Stimulated activated naive CD8-positive, alpha-beta T cell treated with anti-CD3 and anti-CD28 coated beads, Interleukin-15, Interleukin-2, amounts not matched to agents 100 U/mL and 50 U/mL, for 24 hours (primary cell): ENCODE measurements around the gene SFSWAP.

ENCODE experiments used
- ATAC-seq: fragments of 150-1000 bp; cut with Tn5 transposase; one replicate; pipeline ENCODE4 v1.10.0; 2021
- DNase-seq: peaks from one replicate; pipeline ENCODE4 v3.0.0; 2021

SFSWAP gene

GRCh38 chr12:131835616-131836171 lies 124.8 kb downstream of the SFSWAP start:
- ATAC-seq (no peak), DNase-seq (no peak)

DNA sequence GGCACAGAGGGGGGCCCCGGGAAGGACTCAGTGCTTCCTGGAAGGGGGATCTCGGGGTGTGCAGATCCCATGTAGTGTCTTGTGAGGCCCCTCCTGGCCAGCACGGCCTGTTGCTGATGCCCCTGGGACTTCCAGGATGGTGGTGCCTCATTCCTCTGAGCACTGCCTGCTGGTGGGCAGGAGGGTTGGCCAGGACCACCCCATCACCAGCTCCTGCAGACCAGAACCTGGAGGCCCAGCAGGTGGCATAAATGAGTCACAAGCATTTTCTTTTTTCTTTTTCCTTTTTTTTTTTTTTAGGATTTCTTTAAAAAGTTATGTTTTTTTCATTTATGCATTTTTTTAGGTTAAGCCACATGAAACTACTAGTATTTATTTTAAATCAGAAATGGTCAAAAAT lies 125.3 kb downstream of the SFSWAP start:
- no peak for DNase-seq
- ATAC-seq, result no peak

DNA sequence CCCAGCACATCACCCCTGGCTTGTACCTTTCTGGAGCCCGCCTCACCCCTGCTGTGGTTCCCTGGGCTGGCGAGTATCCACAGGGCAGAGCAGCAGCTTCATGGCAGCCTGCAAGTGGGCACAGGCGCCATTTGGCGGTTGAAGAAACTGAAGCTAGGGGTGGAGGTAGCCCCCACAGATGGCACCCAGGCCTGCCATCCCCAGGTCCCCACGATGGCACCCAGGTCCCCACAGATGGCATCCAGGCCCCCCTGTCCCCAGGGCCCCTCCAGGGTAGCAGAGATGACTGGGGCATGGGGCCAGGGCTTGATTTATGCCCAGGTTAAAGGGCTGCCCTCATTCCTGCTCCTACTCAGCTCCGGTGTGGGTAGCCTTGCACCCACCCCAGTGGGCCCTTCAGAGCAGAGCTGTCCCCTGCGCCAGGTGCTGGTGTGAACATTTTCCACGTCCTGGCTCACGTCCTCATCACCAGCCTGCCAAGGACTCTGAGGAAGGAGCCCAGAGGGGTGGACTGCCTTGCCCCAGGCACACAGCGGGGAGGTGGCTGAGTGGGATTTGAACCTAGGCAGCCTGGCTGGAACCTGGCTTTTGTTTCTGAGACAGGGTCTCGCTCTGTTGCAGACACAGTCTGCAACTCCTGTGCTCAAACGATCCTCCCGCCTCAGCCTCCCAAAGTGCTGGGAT lies 126.0 kb downstream of the SFSWAP start:
- ATAC-seq (no peak), DNase-seq (no peak)

GRCh38 chr12:131840643-131841416 lies 129.9 kb downstream of the SFSWAP start:
- ATAC-seq, result no peak
- DNase-seq, result no peak

DNA sequence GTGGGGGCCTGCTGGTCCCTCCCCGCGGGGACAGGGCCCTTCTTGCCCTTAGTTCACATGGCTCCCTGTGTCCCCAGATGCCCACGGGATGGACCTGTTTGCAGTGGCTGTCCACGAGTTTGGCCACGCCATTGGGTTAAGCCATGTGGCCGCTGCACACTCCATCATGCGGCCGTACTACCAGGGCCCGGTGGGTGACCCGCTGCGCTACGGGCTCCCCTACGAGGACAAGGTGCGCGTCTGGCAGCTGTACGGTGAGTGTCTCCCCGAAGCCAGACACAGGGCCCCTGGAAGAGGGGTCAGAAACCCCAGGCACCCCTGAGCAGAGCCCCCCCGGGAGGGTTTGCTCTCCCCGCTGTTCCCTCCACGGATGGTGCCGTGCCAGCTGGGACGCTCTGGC lies 130.7 kb downstream of the SFSWAP start:
- no peak for ATAC-seq
- DNase-seq, result no peak

DNA sequence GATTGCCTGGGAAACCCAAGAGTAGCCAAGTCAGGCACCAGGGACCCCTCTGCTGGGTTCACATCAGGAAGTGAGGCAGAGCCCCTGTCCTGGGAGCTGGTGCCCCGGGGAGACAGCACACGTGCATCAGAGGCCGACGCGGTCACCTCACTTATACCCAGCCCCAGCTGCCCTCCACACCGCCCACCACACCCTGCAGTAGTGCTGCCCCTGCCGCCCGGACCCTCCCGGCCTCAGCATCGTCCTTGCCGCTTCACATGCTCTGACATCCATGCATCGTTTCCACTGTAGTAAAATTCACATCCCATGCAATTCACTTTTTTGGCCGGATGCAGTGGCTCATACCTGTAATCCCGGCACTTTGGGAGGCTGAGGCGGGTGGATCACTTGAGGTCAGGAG lies 131.3 kb downstream of the SFSWAP start:
- ATAC-seq (no peak), DNase-seq (no peak)

DNA sequence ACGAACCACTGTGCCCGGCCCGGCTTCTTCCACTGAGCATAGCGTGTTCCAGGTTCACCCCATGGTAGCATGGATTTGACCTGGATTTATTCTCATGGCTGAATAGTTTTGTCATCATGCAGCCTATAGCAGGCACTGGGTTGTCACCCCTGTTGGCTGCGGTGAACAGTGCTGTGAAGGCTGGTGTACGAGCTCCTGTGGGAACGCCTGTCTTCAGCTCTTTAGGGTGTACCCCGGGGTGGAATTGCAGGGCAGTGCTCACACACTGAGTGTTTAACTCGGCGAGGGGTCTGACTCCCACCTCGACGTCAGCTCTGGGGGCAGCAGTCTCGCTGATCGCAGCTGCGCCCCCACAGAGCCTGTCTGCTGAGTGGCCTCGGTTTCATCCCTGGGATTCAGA lies 132.6 kb downstream of the SFSWAP start:
- no peak for DNase-seq
- no peak for ATAC-seq

DNA sequence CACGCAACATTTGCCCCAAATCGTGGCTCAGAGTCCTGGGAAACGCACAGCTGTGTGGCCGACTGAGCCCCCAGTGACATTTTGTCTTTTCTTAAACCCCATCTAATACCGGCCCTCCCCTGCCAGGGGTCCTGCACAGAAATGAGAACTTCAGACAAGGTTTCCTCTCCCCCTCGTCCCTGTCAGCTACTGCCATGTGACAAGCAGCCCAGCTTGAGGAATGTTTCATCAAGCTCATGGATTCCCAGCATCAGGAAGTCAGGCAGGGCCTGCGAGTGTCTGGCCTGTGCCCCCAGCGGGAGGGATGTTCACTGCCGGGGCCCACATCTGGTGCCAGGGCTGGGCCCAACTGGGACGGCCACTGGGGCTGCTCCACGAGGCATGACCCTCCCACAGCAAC lies 133.2 kb downstream of the SFSWAP start:
- ATAC-seq (no peak), DNase-seq (no peak)

- DNase-seq (no peak), ATAC-seq (no peak)
Measured at GRCh38 chr12:131844656-131845055, 133.8 kb downstream of the SFSWAP start.

DNA sequence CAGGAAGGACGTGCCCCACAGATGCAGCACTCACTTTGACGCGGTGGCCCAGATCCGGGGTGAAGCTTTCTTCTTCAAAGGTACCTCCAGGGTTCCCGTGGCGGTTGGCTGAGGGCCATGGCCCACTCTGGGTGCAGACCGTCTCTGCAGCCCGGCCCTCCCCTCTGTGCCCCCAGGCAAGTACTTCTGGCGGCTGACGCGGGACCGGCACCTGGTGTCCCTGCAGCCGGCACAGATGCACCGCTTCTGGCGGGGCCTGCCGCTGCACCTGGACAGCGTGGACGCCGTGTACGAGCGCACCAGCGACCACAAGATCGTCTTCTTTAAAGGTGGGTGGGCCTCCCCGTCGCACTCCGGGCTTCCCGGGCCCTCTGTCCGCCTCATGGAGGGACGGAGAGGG lies 134.2 kb downstream of the SFSWAP start:
- ATAC-seq, result no peak
- DNase-seq, result no peak

DNA sequence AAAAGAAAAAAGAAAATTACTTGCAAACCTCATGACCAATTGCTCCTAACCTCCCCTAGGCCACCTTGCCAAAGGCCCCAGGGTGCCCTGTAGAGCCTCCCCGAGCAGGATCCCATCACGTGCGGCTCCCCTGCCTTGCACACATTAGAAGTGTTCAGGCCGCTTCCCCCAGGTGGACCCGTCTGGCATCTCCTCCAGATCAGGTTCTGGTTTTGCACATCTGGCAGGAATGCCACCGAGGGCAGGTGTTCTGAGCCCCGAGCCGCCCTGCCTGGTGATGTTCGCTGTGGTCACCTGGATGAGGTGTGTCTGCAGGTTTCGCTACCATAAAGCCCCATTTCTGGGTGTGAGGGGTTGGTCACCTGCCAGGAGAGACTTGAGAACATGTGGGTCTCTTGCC lies 136.6 kb downstream of the SFSWAP start:
- ATAC-seq (no peak), DNase-seq (no peak)

DNA sequence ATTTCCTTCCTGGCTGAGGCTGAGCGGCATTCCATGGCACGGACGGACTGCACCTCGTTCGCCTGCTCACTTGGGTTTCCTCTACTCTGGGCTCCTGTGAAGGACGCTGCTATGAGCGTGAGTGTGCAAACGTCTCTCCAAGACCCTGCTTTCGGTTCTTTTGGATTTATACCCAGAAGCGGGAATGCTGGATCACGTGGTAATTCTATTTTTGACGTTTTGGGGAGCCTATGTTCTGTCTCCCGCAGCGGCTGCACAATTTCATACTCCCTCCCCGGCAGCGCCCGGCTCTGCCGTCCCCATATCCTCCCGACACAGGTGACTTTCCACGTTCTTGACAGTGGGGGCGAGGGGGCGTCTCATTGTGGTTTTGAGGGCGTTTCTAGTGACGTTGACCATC lies 137.9 kb downstream of the SFSWAP start:
- DNase-seq, result no peak

More for the DNA sequence above, 137.9 kb downstream of the SFSWAP start:
- no peak for ATAC-seq
